Measurements from ENCODE around the gene PPP4C. TPM values are rescaled to one million over a fixed set of nuclear protein-coding genes. Genes with fewer than 3 reads are reported as not detected.

The PPP4C gene
- polyA plus RNA-seq, 3 donors, result 186 to 388 (median 279) TPM

GRCh38 chr16:30027588-30028437 is 48.0 kb upstream of the PPP4C start:
- Histone ChIP-seq H2AFZ (ENCODE audit: insufficient read depth, low read depth, low read length, poor library complexity, severe bottlenecking) (no peak overlapping the region), H3K4me2 (replicated peaks; ENCODE audit: extremely low read depth, low read length, poor library complexity, severe bottlenecking) (no peak overlapping the region), H3K36me3 (replicated peaks in 1 of 2; ENCODE audit: control insufficient read depth in 1 of 2, insufficient read depth in 2 of 2, low read length in 2 of 2) (no peaks in the 10 kb centered on the region), H3K4me1 (ENCODE audit: control insufficient read depth in 1 of 2, insufficient read depth in 2 of 2, low read length in 2 of 2) (peaks cover 0 to 4% of the 10 kb centered on the region in 2 donors), H3K27ac (ENCODE audit: low read depth in 1 of 2, low read length in 2 of 2) (no peak overlapping the region), H4K20me1 (ENCODE audit: insufficient read depth, low read length) (no peaks in the 10 kb centered on the region), H3K9me3 (replicated peaks in 1 of 2; ENCODE audit: control insufficient read depth in 1 of 2, insufficient read depth in 1 of 2, low read length in 2 of 2) (peaks cover 0 to 6% of the 10 kb centered on the region in 2 donors), H3K4me3 (replicated peaks in 1 of 3; ENCODE audit: low read depth in 2 of 3, low read length in 3 of 3) (no peak overlapping the region), H3K27me3 (ENCODE audit: control insufficient read depth in 2 of 2, insufficient read depth in 2 of 2, low read length in 2 of 2) (peaks cover 30 to 59% of the 10 kb centered on the region in 2 donors), H3K79me2 (ENCODE audit: insufficient read depth, low read length) (no peaks in the 10 kb centered on the region), H3K9ac (ENCODE audit: insufficient read depth, low read length, poor library complexity, severe bottlenecking) (no peak overlapping the region)
- Mint-ChIP-seq H3K4me1 (peaks cover 1% of the 10 kb centered on the region), H3K27ac (no peak overlapping the region), H3K9me3 (peaks cover 0 to 8% (median 5%) of the 10 kb centered on the region in 7 donors), H3K27me3 (ENCODE audit: low read depth in 3 of 3) (peaks cover 52 to 68% (median 64%) of the 10 kb centered on the region in 3 donors), H3K36me3 (no peaks in the 10 kb centered on the region), H3K4me3 (peak overlapping the region in 1 of 2 donors; percentile 39)
- 53% methylated on average over 9 of the region's 13 CpGs for WGBS (ENCODE audit: insufficient coverage)
- TF ChIP-seq CTCF (IDR thresholded peaks at IDR 0.05), result no peak
- intact Hi-C loops (cut with micrococcal nuclease), result loop anchor here in 1 of 2 donors (10.0 kb wide), 2 partner anchors 83 to 333 kb away; no protein-coding TSS in a partner anchor
- no peak for DNase-seq

GRCh38 chr16:30028438-30029076 is 47.2 kb upstream of the PPP4C start:
- Histone ChIP-seq H3K9me3 (replicated peaks in 1 of 2; ENCODE audit: control insufficient read depth in 1 of 2, insufficient read depth in 1 of 2, low read length in 2 of 2) (peaks cover 0 to 6% of the 10 kb centered on the region in 2 donors), H3K4me2 (replicated peaks; ENCODE audit: extremely low read depth, low read length, poor library complexity, severe bottlenecking) (no peak overlapping the region), H3K4me3 (replicated peaks in 1 of 3; ENCODE audit: low read depth in 2 of 3, low read length in 3 of 3) (no peak overlapping the region), H3K79me2 (ENCODE audit: insufficient read depth, low read length) (no peaks in the 10 kb centered on the region), H3K36me3 (replicated peaks in 1 of 2; ENCODE audit: control insufficient read depth in 1 of 2, insufficient read depth in 2 of 2, low read length in 2 of 2) (no peaks in the 10 kb centered on the region), H3K27ac (ENCODE audit: low read depth in 1 of 2, low read length in 2 of 2) (no peak overlapping the region), H3K27me3 (ENCODE audit: control insufficient read depth in 2 of 2, insufficient read depth in 2 of 2, low read length in 2 of 2) (peaks cover 30 to 59% of the 10 kb centered on the region in 2 donors), H2AFZ (ENCODE audit: insufficient read depth, low read depth, low read length, poor library complexity, severe bottlenecking) (no peak overlapping the region), H4K20me1 (ENCODE audit: insufficient read depth, low read length) (no peaks in the 10 kb centered on the region), H3K9ac (ENCODE audit: insufficient read depth, low read length, poor library complexity, severe bottlenecking) (no peak overlapping the region), H3K4me1 (ENCODE audit: control insufficient read depth in 1 of 2, insufficient read depth in 2 of 2, low read length in 2 of 2) (peaks cover 0 to 4% of the 10 kb centered on the region in 2 donors)
- peaks cover 0 to 8% (median 5%) of the 10 kb centered on the region in 7 donors for H3K9me3 Mint-ChIP-seq
- intact Hi-C loops (cut with micrococcal nuclease), result loop anchor here in 1 of 2 donors (10.0 kb wide), 2 partner anchors 84 to 334 kb away; no protein-coding TSS in a partner anchor
- WGBS (ENCODE audit: insufficient coverage), result 6% methylated on average over 10 of the region's 18 CpGs
- DNase-seq, result no peak
- no peak for TF ChIP-seq CTCF (IDR thresholded peaks at IDR 0.05)
- peaks cover 1% of the 10 kb centered on the region for H3K4me1 Mint-ChIP-seq
- H3K36me3 Mint-ChIP-seq, result no peaks in the 10 kb centered on the region
- H3K27ac Mint-ChIP-seq, result peak overlapping the region in 1 of 7 donors; percentile 50
- H3K27me3 Mint-ChIP-seq (ENCODE audit: low read depth in 3 of 3), result peaks cover 52 to 72% (median 66%) of the 10 kb centered on the region in 3 donors
- H3K4me3 Mint-ChIP-seq, result peak overlapping the region in 1 of 2 donors; percentile 77

Data from CD14-positive monocyte (primary cell).